NCI-H2227 treated with DMSO at 0.1 percent for 48 hours (cell line): ENCODE results near the gene MINK1.
"Not testable (repeated sequence)": the region's sequence is repeated elsewhere in the genome, so short reads cannot be mapped to it uniquely, and the experiment has no call there.

ENCODE experiments used
- DNase-seq: peaks from one replicate; lab custom pipeline; 2025; lab: John Stamatoyannopoulos, UW

Gene MINK1

GRCh38 chr17:4811471-4811870, 21.7 kb upstream of the MINK1 start:
- DNase-seq, result no peak

GRCh38 chr17:4812690-4813089, 20.4 kb upstream of the MINK1 start:
- DNase-seq, result no peak

- no peak for DNase-seq
Observed at GRCh38 chr17:4815043-4815675, 18.0 kb upstream of the MINK1 start.

GRCh38 chr17:4816826-4817225, 16.3 kb upstream of the MINK1 start:
- DNase-seq, result no peak

GRCh38 chr17:4818276-4818675, 14.9 kb upstream of the MINK1 start:
- DNase-seq, result no peak

GRCh38 chr17:4822835-4823234, 10.3 kb upstream of the MINK1 start:
- DNase-seq, result no peak

GRCh38 chr17:4823373-4824089, 9.6 kb upstream of the MINK1 start:
- no peak for DNase-seq

- no peak for DNase-seq
Observed at GRCh38 chr17:4827399-4827798, 5.7 kb upstream of the MINK1 start.

GRCh38 chr17:4832829-4833177, 337 bp upstream of the MINK1 start:
- DNase-seq, result not testable (repeated sequence)

GRCh38 chr17:4833941-4834680, 971 bp downstream of the MINK1 start:
- DNase-seq, result no peak

GRCh38 chr17:4834681-4835020, 1.5 kb downstream of the MINK1 start:
- no peak for DNase-seq

- DNase-seq, result no peak
Observed at GRCh38 chr17:4836221-4836620, 3.1 kb downstream of the MINK1 start.

GRCh38 chr17:4837471-4838308, 4.5 kb downstream of the MINK1 start:
- DNase-seq, result no peak

- DNase-seq, result no peak
Observed at GRCh38 chr17:4838309-4838785, 5.2 kb downstream of the MINK1 start.

- no peak for DNase-seq
Observed at GRCh38 chr17:4839221-4839620, 6.1 kb downstream of the MINK1 start.

GRCh38 chr17:4839965-4840892, 7.1 kb downstream of the MINK1 start:
- no peak for DNase-seq

- DNase-seq, result no peak
Observed at GRCh38 chr17:4840893-4841242, 7.7 kb downstream of the MINK1 start.

GRCh38 chr17:4842376-4842775, 9.2 kb downstream of the MINK1 start:
- DNase-seq, result no peak

GRCh38 chr17:4843321-4844000, 10.3 kb downstream of the MINK1 start:
- no peak for DNase-seq

- no peak for DNase-seq
Observed at GRCh38 chr17:4845118-4845517, 12.0 kb downstream of the MINK1 start.
